IPS DF 6.9 (cell line): ENCODE results near the gene SC5D.

ENCODE experiments used
- DNase-seq: peaks from one replicate; pipeline ENCODE4 v3.0.0-alpha.2; 2013; ENCODE audit warnings: low read depth, low spot score
- H3K27ac ChIP-seq: one replicate; pipeline ENCODE4 v1.5.1; 2013; ENCODE audit warnings: low read length, control low read depth
- H3K27me3 ChIP-seq: 2 replicates; pipeline ENCODE4 v1.6.1; 2013; ENCODE audit warnings: mild to moderate bottlenecking, low read length; ENCODE audit not compliant: control insufficient read depth, insufficient read depth
- H3K36me3 ChIP-seq: 2 replicates; pipeline ENCODE4 v1.6.1; 2013; ENCODE audit warnings: low read length; ENCODE audit not compliant: control insufficient read depth, insufficient read depth
- H3K4me1 ChIP-seq: 2 replicates; pipeline ENCODE4 v1.6.1; 2013; ENCODE audit warnings: low read length; ENCODE audit not compliant: control insufficient read depth, insufficient read depth
- H3K4me3 ChIP-seq: 2 replicates; pipeline ENCODE4 v1.5.1; 2013; ENCODE audit warnings: mild to moderate bottlenecking, low read length
- H3K9me3 ChIP-seq: 2 replicates; pipeline ENCODE4 v1.6.1; 2013; ENCODE audit warnings: low read length, inconsistent platforms; ENCODE audit not compliant: control insufficient read depth, insufficient read depth
- WGBS: extraction: QIAGEN DNeasy Blood & Tissue Kit; methylation state at CpG from one replicate; pipeline ENCODE4 v1.1.7; 2013; ENCODE audit warnings: mixed read lengths, missing lambda C conversion rate; ENCODE audit not compliant: insufficient read length, insufficient coverage; 5-methylcytosine and 5-hydroxymethylcytosine counted together

The SC5D gene

GRCh38 chr11:121309688-121310087 is 17.1 kb downstream of the SC5D start:
- no peak overlapping the region for H3K4me3 ChIP-seq
- no peaks in the 10 kb centered on the region for H3K9me3 ChIP-seq
- DNase-seq: no peak
- no peaks in the 10 kb centered on the region for H3K27me3 ChIP-seq
- H3K36me3 ChIP-seq: peaks cover 11% of the 10 kb centered on the region; the same call in 1 of the 2 replicates
- H3K27ac ChIP-seq: no peak overlapping the region
- no CpG with 5 or more reads among the region's 4 CpGs for WGBS
- no peaks in the 10 kb centered on the region for H3K4me1 ChIP-seq

GRCh38 chr11:121310908-121311307 is 18.3 kb downstream of the SC5D start:
- no peaks in the 10 kb centered on the region for H3K27me3 ChIP-seq
- peaks cover 11% of the 10 kb centered on the region; the same call in 1 of the 2 replicates for H3K36me3 ChIP-seq
- H3K9me3 ChIP-seq: no peaks in the 10 kb centered on the region
- H3K27ac ChIP-seq: no peak overlapping the region
- no peak overlapping the region for H3K4me3 ChIP-seq
- no peaks in the 10 kb centered on the region for H3K4me1 ChIP-seq
- no CpG with 5 or more reads among the region's 1 CpG for WGBS
- DNase-seq: no peak

- no peak overlapping the region for H3K4me3 ChIP-seq
- no peaks in the 10 kb centered on the region for H3K9me3 ChIP-seq
- no peaks in the 10 kb centered on the region for H3K27me3 ChIP-seq
- DNase-seq: no peak
- H3K36me3 ChIP-seq: peaks cover 11% of the 10 kb centered on the region; the same call in 1 of the 2 replicates
- no peaks in the 10 kb centered on the region for H3K4me1 ChIP-seq
- H3K27ac ChIP-seq: no peak overlapping the region
These were observed 18.8 kb downstream of the SC5D start for GRCh38 chr11:121311373-121311772.

- Histone ChIP-seq H3K4me1 (no peaks in the 10 kb centered on the region), H3K27ac (no peak overlapping the region), H3K9me3 (no peaks in the 10 kb centered on the region), H3K36me3 (peaks cover 1% of the 10 kb centered on the region; the same call in 1 of the 2 replicates), H3K4me3 (no peak overlapping the region), H3K27me3 (no peaks in the 10 kb centered on the region)
- DNase-seq: no peak
- WGBS: 100% methylated on average over 1 of the region's 2 CpGs
These were observed 19.9 kb downstream of the SC5D start for GRCh38 chr11:121312483-121312882.

- no peak overlapping the region for H3K27ac ChIP-seq
- no peak overlapping the region for H3K4me3 ChIP-seq
- H3K4me1 ChIP-seq: no peaks in the 10 kb centered on the region
- WGBS: no CpG with 5 or more reads among the region's 7 CpGs
- H3K9me3 ChIP-seq: no peaks in the 10 kb centered on the region
- no peaks in the 10 kb centered on the region for H3K27me3 ChIP-seq
- DNase-seq: no peak
- H3K36me3 ChIP-seq: no peaks in the 10 kb centered on the region
These were observed 26.6 kb downstream of the SC5D start for GRCh38 chr11:121318848-121319834.

GRCh38 chr11:121321614-121322243 is 29.2 kb downstream of the SC5D start:
- H3K4me3 ChIP-seq: no peak overlapping the region
- 100% methylated on average over 2 of the region's 7 CpGs for WGBS

GRCh38 chr11:121323046-121323607 is 30.6 kb downstream of the SC5D start:
- no peaks in the 10 kb centered on the region for H3K9me3 ChIP-seq
- no CpG with 5 or more reads among the region's 6 CpGs for WGBS
- DNase-seq: no peak
- no peak overlapping the region for H3K4me3 ChIP-seq
- no peaks in the 10 kb centered on the region for H3K4me1 ChIP-seq
- no peaks in the 10 kb centered on the region for H3K36me3 ChIP-seq
- H3K27ac ChIP-seq: no peak overlapping the region
- H3K27me3 ChIP-seq: no peaks in the 10 kb centered on the region

More at GRCh38 chr11:121321614-121322243, 29.2 kb downstream of the SC5D start:
- no peaks in the 10 kb centered on the region for H3K4me1 ChIP-seq
- peak; percentile 43 for DNase-seq
- no peaks in the 10 kb centered on the region for H3K9me3 ChIP-seq
- no peak overlapping the region for H3K27ac ChIP-seq
- H3K27me3 ChIP-seq: no peaks in the 10 kb centered on the region
- no peaks in the 10 kb centered on the region for H3K36me3 ChIP-seq

- WGBS: no CpG with 5 or more reads among the region's 4 CpGs
- DNase-seq: no peak
- H3K36me3 ChIP-seq: no peaks in the 10 kb centered on the region
- H3K9me3 ChIP-seq: no peaks in the 10 kb centered on the region
- H3K4me3 ChIP-seq: no peak overlapping the region
- H3K4me1 ChIP-seq: no peaks in the 10 kb centered on the region
- H3K27ac ChIP-seq: no peak overlapping the region
- H3K27me3 ChIP-seq: no peaks in the 10 kb centered on the region
These were observed 33.7 kb downstream of the SC5D start for GRCh38 chr11:121326230-121326629.

- no peak for DNase-seq
- Histone ChIP-seq H3K4me3 (no peak overlapping the region), H3K36me3 (no peaks in the 10 kb centered on the region), H3K27me3 (no peaks in the 10 kb centered on the region), H3K4me1 (no peaks in the 10 kb centered on the region), H3K27ac (no peak overlapping the region), H3K9me3 (no peaks in the 10 kb centered on the region)
- no CpG with 5 or more reads among the region's 1 CpG for WGBS
These were observed 35.0 kb downstream of the SC5D start for GRCh38 chr11:121327553-121327952.

- DNase-seq: no peak
- H3K4me1 ChIP-seq: no peaks in the 10 kb centered on the region
- H3K27me3 ChIP-seq: no peaks in the 10 kb centered on the region
- no CpG with 5 or more reads among the region's 16 CpGs for WGBS
- H3K9me3 ChIP-seq: no peaks in the 10 kb centered on the region
- H3K4me3 ChIP-seq: no peak overlapping the region
- H3K36me3 ChIP-seq: no peaks in the 10 kb centered on the region
- H3K27ac ChIP-seq: no peak overlapping the region
These were observed 35.8 kb downstream of the SC5D start for GRCh38 chr11:121328176-121328966.
